ENCODE measurements around the gene PCDHA2. TPM values are rescaled to one million over a fixed set of nuclear protein-coding genes. Genes with fewer than 3 reads are reported as not detected.

PCDHA2 gene
- total and polyA plus RNA-seq, 2 of the 8 experiments (the other 6 are each of a cell fraction or from before 2014, with no cell fraction given), result 0.86 to 1.9 TPM

GRCh38 chr5:140842798-140843733 lies 48.4 kb downstream of the PCDHA2 start (continued):
- TF ChIP-seq POU5F1 (IDR thresholded peaks at IDR 0.05; ENCODE audit: low read depth, low read length) (no peak), FOSL1 (IDR thresholded peaks at IDR 0.05; ENCODE audit: insufficient read depth, low read depth, low read length) (no peak), BACH1 (IDR thresholded peaks at IDR 0.05; ENCODE audit: low read length) (no peak), BRCA1 (IDR thresholded peaks at IDR 0.05; ENCODE audit: low read depth, low read length) (no peak), ASH2L (IDR thresholded peaks at IDR 0.05; ENCODE audit: low read length) (no peak), CHD2 (IDR thresholded peaks at IDR 0.05; ENCODE audit: low read length) (no peak), JUN (IDR thresholded peaks at IDR 0.05; ENCODE audit: low read depth, low read length) (no peak), SP4 (IDR thresholded peaks at IDR 0.05; ENCODE audit: low read length) (no peak), CREB1 (IDR thresholded peaks at IDR 0.05) (no peak), HDAC2 (IDR thresholded peaks at IDR 0.05; ENCODE audit: borderline replicate concordance in 1 of 2, low read depth in 2 of 2, low read length in 2 of 2) (no peak), EGR1 (IDR thresholded peaks at IDR 0.05; ENCODE audit: borderline replicate concordance, low read depth, low read length) (no peak), KDM1A (IDR thresholded peaks at IDR 0.05; ENCODE audit: borderline replicate concordance, low read length) (no peak)

Other genes starting within 250 kb of the PCDHA2 start
- 8.9 and 11.7 TPM in 2 replicates for gene EIF4EBP3, start 247.2 kb upstream of the PCDHA2 start, total RNA-seq (2021; fragmentation: NEBNext Ultra II Directional; extraction: Animal tissue kit (Norgen Biotek cat#: 25700))
- 11.0 and 11.1 TPM in 2 replicates for gene EIF4EBP3, start 247.2 kb upstream of the PCDHA2 start, polyA plus RNA-seq (2011; rRNA removed)
- 34.3 and 39.4 TPM in 2 replicates for gene SRA1, start 237.4 kb upstream of the PCDHA2 start, total RNA-seq (2021; fragmentation: NEBNext Ultra II Directional; extraction: Animal tissue kit (Norgen Biotek cat#: 25700))
- 26.0 and 27.4 TPM in 2 replicates for gene SRA1, start 237.4 kb upstream of the PCDHA2 start, polyA plus RNA-seq (2011; rRNA removed)
- gene APBB3, start 230.3 kb upstream of the PCDHA2 start, total RNA-seq (2021; fragmentation: NEBNext Ultra II Directional; extraction: Animal tissue kit (Norgen Biotek cat#: 25700)), result 12.0 and 16.0 TPM in 2 replicates
- gene APBB3, start 230.3 kb upstream of the PCDHA2 start, polyA plus RNA-seq (2011; rRNA removed), result 21.9 and 30.0 TPM in 2 replicates
- 78.6 and 81.9 TPM in 2 replicates for gene SLC35A4, start 230.0 kb upstream of the PCDHA2 start, total RNA-seq (2021; fragmentation: NEBNext Ultra II Directional; extraction: Animal tissue kit (Norgen Biotek cat#: 25700))
- 131 and 133 TPM in 2 replicates for gene SLC35A4, start 230.0 kb upstream of the PCDHA2 start, polyA plus RNA-seq (2011; rRNA removed)
- gene CD14, start 161.7 kb upstream of the PCDHA2 start, total RNA-seq (2021; fragmentation: NEBNext Ultra II Directional; extraction: Animal tissue kit (Norgen Biotek cat#: 25700)), result 0.48 TPM in 1 of 2 replicates, not detected in the other
- gene CD14, start 161.7 kb upstream of the PCDHA2 start, polyA plus RNA-seq (2011; rRNA removed), result 0.15 and 0.24 TPM in 2 replicates
- gene TMCO6, start 155.4 kb upstream of the PCDHA2 start, total RNA-seq (2021; fragmentation: NEBNext Ultra II Directional; extraction: Animal tissue kit (Norgen Biotek cat#: 25700)), result 21.9 and 29.0 TPM in 2 replicates
- 40.9 and 53.6 TPM in 2 replicates for gene TMCO6, start 155.4 kb upstream of the PCDHA2 start, polyA plus RNA-seq (2011; rRNA removed)
- 75.2 and 77.1 TPM in 2 replicates for gene NDUFA2, start 147.2 kb upstream of the PCDHA2 start, total RNA-seq (2021; fragmentation: NEBNext Ultra II Directional; extraction: Animal tissue kit (Norgen Biotek cat#: 25700))
- gene NDUFA2, start 147.2 kb upstream of the PCDHA2 start, polyA plus RNA-seq (2011; rRNA removed), result 146 and 154 TPM in 2 replicates
- gene IK, start 147.0 kb upstream of the PCDHA2 start, total RNA-seq (2021; fragmentation: NEBNext Ultra II Directional; extraction: Animal tissue kit (Norgen Biotek cat#: 25700)), result 57.4 and 63.4 TPM in 2 replicates
- gene IK, start 147.0 kb upstream of the PCDHA2 start, polyA plus RNA-seq (2011; rRNA removed), result 25.3 and 41.7 TPM in 2 replicates
- 22.7 and 22.8 TPM in 2 replicates for gene WDR55, start 129.9 kb upstream of the PCDHA2 start, total RNA-seq (2021; fragmentation: NEBNext Ultra II Directional; extraction: Animal tissue kit (Norgen Biotek cat#: 25700))
- gene WDR55, start 129.9 kb upstream of the PCDHA2 start, polyA plus RNA-seq (2011; rRNA removed), result 15.3 and 19.5 TPM in 2 replicates
- gene DND1, start 121.3 kb upstream of the PCDHA2 start, total RNA-seq (2021; fragmentation: NEBNext Ultra II Directional; extraction: Animal tissue kit (Norgen Biotek cat#: 25700)), result 0.41 and 0.84 TPM in 2 replicates
- gene DND1, start 121.3 kb upstream of the PCDHA2 start, polyA plus RNA-seq (2011; rRNA removed), result 2.1 and 3.5 TPM in 2 replicates
- gene HARS1, start 103.5 kb upstream of the PCDHA2 start, total RNA-seq (2021; fragmentation: NEBNext Ultra II Directional; extraction: Animal tissue kit (Norgen Biotek cat#: 25700)), result 55.6 and 56.8 TPM in 2 replicates
- gene HARS1, start 103.5 kb upstream of the PCDHA2 start, polyA plus RNA-seq (2011; rRNA removed), result 26.1 and 27.8 TPM in 2 replicates
- gene HARS2, start 103.4 kb upstream of the PCDHA2 start, total RNA-seq (2021; fragmentation: NEBNext Ultra II Directional; extraction: Animal tissue kit (Norgen Biotek cat#: 25700)), result 21.4 and 23.1 TPM in 2 replicates
- 12.9 and 16.1 TPM in 2 replicates for gene HARS2, start 103.4 kb upstream of the PCDHA2 start, polyA plus RNA-seq (2011; rRNA removed)
- gene ZMAT2, start 94.4 kb upstream of the PCDHA2 start, total RNA-seq (2021; fragmentation: NEBNext Ultra II Directional; extraction: Animal tissue kit (Norgen Biotek cat#: 25700)), result 56.8 and 58.8 TPM in 2 replicates
- 38.9 and 65.9 TPM in 2 replicates for gene ZMAT2, start 94.4 kb upstream of the PCDHA2 start, polyA plus RNA-seq (2011; rRNA removed)
- 0.50 and 0.52 TPM in 2 replicates for gene PCDHA1, start 8.7 kb upstream of the PCDHA2 start, total RNA-seq (2021; fragmentation: NEBNext Ultra II Directional; extraction: Animal tissue kit (Norgen Biotek cat#: 25700))
- gene PCDHA1, start 8.7 kb upstream of the PCDHA2 start, polyA plus RNA-seq (2011; rRNA removed), result 0.23 and 0.52 TPM in 2 replicates
- 0.67 and 0.80 TPM in 2 replicates for gene PCDHA3, start 6.2 kb downstream of the PCDHA2 start, total RNA-seq (2021; fragmentation: NEBNext Ultra II Directional; extraction: Animal tissue kit (Norgen Biotek cat#: 25700))
- gene PCDHA3, start 6.2 kb downstream of the PCDHA2 start, polyA plus RNA-seq (2011; rRNA removed), result 0.48 and 0.61 TPM in 2 replicates
- gene PCDHA4, start 12.2 kb downstream of the PCDHA2 start, total RNA-seq (2021; fragmentation: NEBNext Ultra II Directional; extraction: Animal tissue kit (Norgen Biotek cat#: 25700)), result 5.3 and 5.7 TPM in 2 replicates
- gene PCDHA4, start 12.2 kb downstream of the PCDHA2 start, polyA plus RNA-seq (2011; rRNA removed), result 3.7 and 3.8 TPM in 2 replicates
- gene PCDHA5, start 26.8 kb downstream of the PCDHA2 start, total RNA-seq (2021; fragmentation: NEBNext Ultra II Directional; extraction: Animal tissue kit (Norgen Biotek cat#: 25700)), result 0.52 and 0.76 TPM in 2 replicates
- gene PCDHA5, start 26.8 kb downstream of the PCDHA2 start, polyA plus RNA-seq (2011; rRNA removed), result 0.28 and 0.33 TPM in 2 replicates
- gene PCDHA6, start 33.1 kb downstream of the PCDHA2 start, total RNA-seq (2021; fragmentation: NEBNext Ultra II Directional; extraction: Animal tissue kit (Norgen Biotek cat#: 25700)), result 6.5 and 7.1 TPM in 2 replicates
- 0.50 and 0.71 TPM in 2 replicates for gene PCDHA6, start 33.1 kb downstream of the PCDHA2 start, polyA plus RNA-seq (2011; rRNA removed)
- 1.6 and 2.7 TPM in 2 replicates for gene PCDHA7, start 39.4 kb downstream of the PCDHA2 start, total RNA-seq (2021; fragmentation: NEBNext Ultra II Directional; extraction: Animal tissue kit (Norgen Biotek cat#: 25700))
- gene PCDHA7, start 39.4 kb downstream of the PCDHA2 start, polyA plus RNA-seq (2011; rRNA removed), result 0.86 and 0.89 TPM in 2 replicates
- gene PCDHA8, start 46.3 kb downstream of the PCDHA2 start, total RNA-seq (2021; fragmentation: NEBNext Ultra II Directional; extraction: Animal tissue kit (Norgen Biotek cat#: 25700)), result 0.52 and 0.96 TPM in 2 replicates
- 0.14 and 0.17 TPM in 2 replicates for gene PCDHA8, start 46.3 kb downstream of the PCDHA2 start, polyA plus RNA-seq (2011; rRNA removed)
- 0.28 and 0.36 TPM in 2 replicates for gene PCDHA9, start 53.5 kb downstream of the PCDHA2 start, total RNA-seq (2021; fragmentation: NEBNext Ultra II Directional; extraction: Animal tissue kit (Norgen Biotek cat#: 25700))
- 0.12 and 0.17 TPM in 2 replicates for gene PCDHA9, start 53.5 kb downstream of the PCDHA2 start, polyA plus RNA-seq (2011; rRNA removed)
- gene PCDHA10, start 61.0 kb downstream of the PCDHA2 start, total RNA-seq (2021; fragmentation: NEBNext Ultra II Directional; extraction: Animal tissue kit (Norgen Biotek cat#: 25700)), result 5.4 and 5.5 TPM in 2 replicates
- gene PCDHA10, start 61.0 kb downstream of the PCDHA2 start, polyA plus RNA-seq (2011; rRNA removed), result 2.8 TPM in 2 replicates
- gene PCDHA11, start 74.1 kb downstream of the PCDHA2 start, total RNA-seq (2021; fragmentation: NEBNext Ultra II Directional; extraction: Animal tissue kit (Norgen Biotek cat#: 25700)), result 6.6 and 6.9 TPM in 2 replicates
- 4.7 and 6.5 TPM in 2 replicates for gene PCDHA11, start 74.1 kb downstream of the PCDHA2 start, polyA plus RNA-seq (2011; rRNA removed)
- 9.3 and 10.6 TPM in 2 replicates for gene PCDHA12, start 80.5 kb downstream of the PCDHA2 start, total RNA-seq (2021; fragmentation: NEBNext Ultra II Directional; extraction: Animal tissue kit (Norgen Biotek cat#: 25700))
- 4.2 and 5.7 TPM in 2 replicates for gene PCDHA12, start 80.5 kb downstream of the PCDHA2 start, polyA plus RNA-seq (2011; rRNA removed)
- gene PCDHA13, start 87.3 kb downstream of the PCDHA2 start, total RNA-seq (2021; fragmentation: NEBNext Ultra II Directional; extraction: Animal tissue kit (Norgen Biotek cat#: 25700)), result 1.1 and 1.2 TPM in 2 replicates
- gene PCDHA13, start 87.3 kb downstream of the PCDHA2 start, polyA plus RNA-seq (2011; rRNA removed), result 1.3 and 1.4 TPM in 2 replicates
- gene PCDHAC1, start 131.4 kb downstream of the PCDHA2 start, total RNA-seq (2021; fragmentation: NEBNext Ultra II Directional; extraction: Animal tissue kit (Norgen Biotek cat#: 25700)), result 4.5 and 5.0 TPM in 2 replicates
- 2.2 and 2.4 TPM in 2 replicates for gene PCDHAC1, start 131.4 kb downstream of the PCDHA2 start, polyA plus RNA-seq (2011; rRNA removed)
- 3.7 and 4.9 TPM in 2 replicates for gene PCDHAC2, start 171.6 kb downstream of the PCDHA2 start, total RNA-seq (2021; fragmentation: NEBNext Ultra II Directional; extraction: Animal tissue kit (Norgen Biotek cat#: 25700))
- gene PCDHAC2, start 171.6 kb downstream of the PCDHA2 start, polyA plus RNA-seq (2011; rRNA removed), result 4.6 and 5.0 TPM in 2 replicates